GM19397 (cell line): ENCODE data around the gene PYROXD2.
"Not testable (repeated sequence)": the region's sequence is repeated elsewhere in the genome, so short reads cannot be mapped to it uniquely, and the experiment has no call there.

Experiments used
- ATAC-seq: cut with Tn5 transposase; IDR thresholded peaks from one replicate; pipeline ENCODE4 v1.9.1; 2021; ENCODE audit warnings: mild to moderate bottlenecking, moderate library complexity; ENCODE audit not compliant: unreplicated experiment

PYROXD2 gene

DNA sequence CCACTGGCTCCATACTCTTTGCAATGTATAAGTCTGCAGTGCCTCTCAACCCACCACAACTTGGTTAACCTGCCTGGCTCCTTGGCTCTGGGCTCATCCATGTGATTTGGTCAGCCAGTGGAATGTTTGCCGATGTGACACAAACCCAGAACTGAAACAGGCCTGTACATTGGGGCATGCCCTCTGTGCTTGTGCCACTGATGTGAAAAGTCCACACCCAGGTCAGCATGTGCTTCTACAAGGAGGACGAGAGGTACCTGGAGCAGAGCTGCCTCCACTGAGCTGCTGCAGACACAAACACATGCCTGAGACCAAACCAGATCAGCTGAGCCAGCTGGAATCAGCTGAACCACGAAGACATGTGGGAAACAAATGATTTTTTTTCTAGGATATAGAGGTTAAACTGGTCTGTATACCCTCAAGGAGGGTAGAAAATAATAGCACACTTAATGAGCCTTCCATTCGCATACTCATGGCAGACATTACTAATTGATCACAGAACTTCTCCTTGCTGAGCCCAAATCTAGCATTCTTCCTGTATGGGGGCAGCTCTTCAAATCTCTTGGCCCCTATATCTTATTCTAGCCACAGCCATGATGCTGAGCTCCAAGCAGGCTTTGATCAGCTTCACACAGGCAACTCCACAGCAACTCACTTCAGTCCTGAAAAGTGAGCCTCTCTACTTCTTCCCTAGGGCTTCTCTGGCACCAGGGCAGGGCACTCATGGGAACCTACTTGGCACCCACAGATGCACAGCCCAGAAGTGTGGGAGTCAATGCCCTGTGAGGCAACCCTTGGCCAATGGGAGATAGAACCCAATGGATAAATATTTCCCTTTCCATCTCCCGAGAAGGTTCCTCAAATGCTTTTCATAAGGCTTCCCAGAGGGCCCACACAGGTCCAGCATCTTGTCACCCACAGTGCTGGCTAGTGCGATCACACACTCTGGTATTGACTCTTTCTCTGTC, 18.6 kb downstream of the PYROXD2 start:
- no peak for ATAC-seq

- no peak for ATAC-seq
These were observed 20.0 kb downstream of the PYROXD2 start for GRCh38 chr10:98394851-98395440.

DNA sequence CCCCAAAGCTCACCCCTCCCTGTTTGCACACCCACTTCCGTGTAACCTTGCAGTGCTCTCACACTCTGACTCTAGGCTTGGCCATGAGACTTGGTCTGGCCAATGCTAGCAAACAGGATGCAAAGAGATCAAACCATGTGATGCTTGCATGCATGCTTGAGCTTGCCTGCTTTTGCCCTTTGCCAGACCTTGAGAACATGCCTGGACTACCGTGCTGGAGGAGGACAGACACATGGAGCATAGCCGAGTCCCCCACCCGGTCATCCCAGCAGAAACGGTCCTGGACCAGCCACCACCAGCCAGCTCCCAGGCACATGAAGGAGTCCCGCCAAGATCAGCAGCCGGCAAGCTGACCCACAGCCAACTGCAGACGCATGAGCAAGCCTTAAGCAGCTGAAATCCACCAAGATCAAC, 23.4 kb downstream of the PYROXD2 start:
- no peak for ATAC-seq

GRCh38 chr10:98391065-98391464, 23.9 kb downstream of the PYROXD2 start:
- ATAC-seq = no peak

DNA sequence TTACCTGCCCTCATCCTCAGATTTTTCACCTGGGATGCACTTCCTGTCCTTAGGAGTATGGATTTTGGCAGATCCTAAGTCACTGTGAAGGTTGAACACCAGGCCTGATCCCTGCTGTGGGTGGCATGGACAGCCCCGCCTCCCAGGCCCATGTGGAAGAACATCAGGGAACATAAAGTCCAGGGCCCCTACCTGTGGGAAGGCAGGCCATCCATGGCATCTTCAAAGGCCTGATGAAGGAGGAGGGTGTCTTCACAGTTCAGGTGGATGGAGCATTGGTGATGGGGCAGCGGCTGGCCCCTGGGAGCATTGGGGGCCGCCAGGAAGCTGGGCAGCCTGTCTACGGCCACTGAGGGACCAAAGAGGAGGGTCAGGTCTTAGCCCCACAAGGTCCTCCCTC, 24.6 kb downstream of the PYROXD2 start:
- no peak for ATAC-seq

- ATAC-seq = no peak
These were observed 25.6 kb downstream of the PYROXD2 start for GRCh38 chr10:98389398-98389797.

DNA sequence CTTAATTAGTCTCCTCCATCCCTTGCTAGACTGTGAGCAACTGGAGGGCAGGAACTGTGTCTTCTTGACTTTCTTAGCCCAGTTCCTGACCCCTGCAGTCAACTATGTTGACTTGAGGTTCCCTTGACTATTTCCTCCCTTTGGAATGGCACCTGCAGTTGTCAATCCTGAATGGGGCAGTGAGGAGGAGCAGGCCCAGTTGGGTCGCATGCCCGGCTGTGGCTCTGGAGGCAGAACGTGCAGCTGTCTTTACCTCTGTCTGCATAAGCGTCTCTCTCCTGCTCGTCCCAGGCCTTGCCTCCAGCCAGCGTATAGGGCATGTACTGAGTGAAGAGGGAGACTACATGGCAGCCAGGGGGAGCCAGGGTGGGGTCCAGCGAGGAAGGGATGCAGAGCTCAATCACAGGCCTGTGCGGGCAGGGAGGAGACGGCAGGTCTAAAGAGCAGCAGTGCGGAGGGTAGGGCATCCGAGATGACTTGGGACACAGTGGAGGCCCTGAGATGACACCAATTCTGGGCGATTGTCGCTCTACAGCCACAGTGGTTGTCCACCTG, 26.8 kb downstream of the PYROXD2 start:
- no peak for ATAC-seq

- ATAC-seq = no peak
These were observed 30.4 kb downstream of the PYROXD2 start for GRCh38 chr10:98384531-98385133.

DNA sequence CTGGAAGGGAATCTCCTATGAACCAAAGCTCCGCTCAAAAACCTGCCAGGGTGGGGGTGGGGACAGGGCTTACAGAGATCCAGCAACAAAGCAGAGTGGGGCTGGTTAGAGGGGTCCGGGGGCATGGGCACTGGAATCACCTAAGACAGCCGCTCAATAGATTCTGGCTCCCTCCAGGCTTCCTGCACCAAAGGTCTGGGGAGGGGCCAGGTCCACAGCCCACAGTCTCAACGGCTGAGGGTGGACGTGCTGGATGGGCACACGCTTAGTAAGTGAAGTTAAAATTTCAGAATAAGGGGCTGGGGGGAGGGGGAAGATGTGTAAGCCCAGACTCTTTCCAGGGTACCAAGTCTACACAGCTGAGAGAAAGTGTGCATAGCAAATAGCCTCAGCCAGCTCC, 31.1 kb downstream of the PYROXD2 start:
- no peak for ATAC-seq

- ATAC-seq = not testable (repeated sequence)
These were observed 31.8 kb downstream of the PYROXD2 start for GRCh38 chr10:98383134-98383667.

- no peak for ATAC-seq
These were observed 32.3 kb downstream of the PYROXD2 start for GRCh38 chr10:98382691-98383101.

GRCh38 chr10:98380493-98381339, 34.3 kb downstream of the PYROXD2 start:
- ATAC-seq = no peak

GRCh38 chr10:98378722-98379121, 36.3 kb downstream of the PYROXD2 start:
- ATAC-seq = no peak

- ATAC-seq = no peak
These were observed 37.4 kb downstream of the PYROXD2 start for GRCh38 chr10:98377536-98377935.

DNA sequence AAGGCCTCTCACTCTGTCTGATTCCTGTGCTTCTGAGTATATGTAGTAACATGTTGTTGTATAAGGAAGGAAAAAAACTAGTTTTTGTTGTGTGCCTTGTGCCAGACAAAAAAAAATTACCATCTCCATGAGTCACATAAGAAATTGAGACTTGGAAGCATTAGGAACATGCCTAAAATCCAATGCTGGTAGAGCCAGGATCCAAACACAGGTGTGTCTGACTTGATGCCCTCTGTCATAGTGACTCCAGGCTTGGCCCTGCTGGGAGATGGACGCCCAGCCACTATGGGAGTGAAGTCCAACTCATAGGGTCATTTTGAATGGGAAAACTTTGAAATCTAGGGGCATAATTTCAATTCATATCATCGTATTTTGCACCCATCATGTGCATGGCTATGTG, 38.0 kb downstream of the PYROXD2 start:
- ATAC-seq = no peak

DNA sequence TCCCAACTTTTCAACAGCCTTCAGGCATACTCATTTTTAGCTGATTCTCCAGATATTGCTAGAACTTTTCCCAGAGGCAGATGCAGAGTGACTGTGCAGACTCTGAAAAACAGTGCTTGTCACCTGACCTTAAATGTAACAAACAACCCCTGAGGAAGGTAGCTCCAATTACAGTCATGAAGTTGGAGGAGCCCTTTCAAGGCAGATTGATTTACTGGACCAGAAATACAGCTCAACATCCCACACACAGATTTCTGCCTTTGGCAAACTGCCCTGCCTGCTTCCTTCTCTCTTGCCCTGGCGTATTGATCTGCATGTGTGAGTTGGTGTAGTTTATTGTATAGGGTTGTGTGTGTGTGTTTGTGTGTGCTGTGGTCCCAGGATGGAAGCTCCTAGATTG, 38.5 kb downstream of the PYROXD2 start:
- no peak for ATAC-seq

DNA sequence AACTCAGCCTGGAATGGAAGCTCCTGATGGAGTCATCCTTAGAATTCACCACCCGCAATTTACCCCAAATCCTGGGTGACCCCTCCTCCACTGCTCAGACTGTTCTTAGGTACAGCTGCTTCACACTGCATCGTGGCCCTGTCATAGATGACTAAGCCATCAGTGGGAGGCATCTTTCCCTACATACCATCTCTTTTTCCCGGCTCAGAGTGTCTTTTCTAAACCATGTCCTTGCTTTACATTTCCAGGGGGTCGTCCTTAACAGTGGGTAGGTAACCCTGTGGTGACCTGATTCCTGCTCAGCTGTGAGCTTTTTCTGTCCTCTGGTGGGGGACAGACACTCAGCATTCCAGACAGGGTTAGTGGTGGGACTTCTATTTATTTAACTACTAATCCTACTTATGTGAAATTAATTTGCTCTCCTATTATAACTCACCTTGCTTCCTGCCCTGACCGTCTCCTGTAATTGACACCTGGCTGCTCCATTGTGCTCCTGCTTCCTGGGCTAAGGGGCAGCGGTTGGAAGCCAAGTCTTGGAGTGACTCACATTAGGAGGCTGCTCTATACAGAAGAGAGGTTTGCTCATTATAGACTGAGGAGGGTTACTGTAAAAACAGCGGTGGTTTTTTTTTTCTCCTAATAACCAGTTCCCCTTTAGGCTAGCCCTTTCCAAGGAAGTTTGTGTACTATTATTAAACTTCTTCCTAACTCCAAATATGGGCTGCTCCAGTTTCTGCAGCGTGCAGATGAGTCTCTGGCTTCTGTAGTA, 40.6 kb downstream of the PYROXD2 start:
- no peak for ATAC-seq

DNA sequence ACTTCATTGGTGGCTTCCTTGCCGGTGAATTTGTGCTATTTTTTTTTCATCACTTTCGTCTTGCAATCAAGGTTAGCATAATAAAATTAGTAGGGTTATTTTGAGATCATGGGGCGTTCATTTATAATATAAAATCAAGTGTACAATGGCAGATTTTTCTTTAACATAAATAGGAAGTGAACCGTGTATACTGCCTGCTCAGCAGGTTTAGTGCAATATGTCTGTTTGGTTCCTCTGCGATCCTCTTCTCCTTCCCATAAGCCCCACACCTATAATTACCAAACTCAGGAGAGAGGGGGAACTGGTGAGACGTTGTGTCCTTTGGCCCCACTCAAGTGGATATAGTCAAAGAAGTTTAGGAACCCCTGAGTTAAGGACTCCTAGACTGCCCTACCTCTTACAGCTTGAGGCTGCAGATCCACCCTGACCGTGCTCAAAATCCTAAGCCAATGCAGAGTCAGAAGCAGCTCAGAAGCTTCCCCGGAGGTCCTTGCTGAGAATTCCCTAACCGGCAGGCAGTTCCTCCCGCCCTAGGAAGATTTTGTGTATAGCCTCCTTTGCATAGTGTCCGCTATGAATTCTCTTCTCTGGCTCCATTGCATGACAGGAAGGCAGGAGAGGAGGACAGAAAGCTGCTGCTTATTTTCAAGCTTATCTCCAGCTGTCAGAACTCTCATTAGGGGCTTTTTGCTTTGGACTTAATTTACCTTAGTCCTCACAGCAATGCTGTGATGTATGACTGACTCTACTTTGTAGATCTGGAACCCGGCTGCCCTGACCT, 41.5 kb downstream of the PYROXD2 start:
- no peak for ATAC-seq
